ENCODE results near the gene PRKCQ. TPM values are rescaled to one million over a fixed set of nuclear protein-coding genes. Genes with fewer than 3 reads are reported as not detected.

The PRKCQ gene
- total RNA-seq, 2 experiments from 2014 or later: 60.1 to 60.9 TPM

- no peak for ATAC-seq
- Mint-ChIP-seq H3K9me3 (ENCODE audit: insufficient read depth) (no peaks in the 10 kb centered on the region), H3K4me3 (no peak overlapping the region), H3K27me3 (ENCODE audit: low read depth) (no peaks in the 10 kb centered on the region), H3K4me1 (ENCODE audit: low read depth) (peaks cover 14% of the 10 kb centered on the region), H3K36me3 (ENCODE audit: low read depth) (peaks cover 71% of the 10 kb centered on the region), H3K27ac (peak overlapping the region; percentile 28)
- ChIA-PET CTCF (no interaction called here), POLR2A (no interaction called here)
- peak; percentile 1 for DNase-seq
Measured at GRCh38 chr10:6427357-6427959, 152.6 kb downstream of the PRKCQ start.

- ChIA-PET CTCF (no interaction called here), POLR2A (no interaction called here)
- H3K27me3 Mint-ChIP-seq (ENCODE audit: low read depth): no peaks in the 10 kb centered on the region
- H3K36me3 Mint-ChIP-seq (ENCODE audit: low read depth): peaks cover 73% of the 10 kb centered on the region
- no peak overlapping the region for H3K27ac Mint-ChIP-seq
- H3K9me3 Mint-ChIP-seq (ENCODE audit: insufficient read depth): no peaks in the 10 kb centered on the region
- no peak for DNase-seq
- H3K4me3 Mint-ChIP-seq: no peak overlapping the region
- no peak for ATAC-seq
- peaks cover 14% of the 10 kb centered on the region for H3K4me1 Mint-ChIP-seq (ENCODE audit: low read depth)
Measured at GRCh38 chr10:6426317-6426716, 153.8 kb downstream of the PRKCQ start.

- Mint-ChIP-seq H3K27ac (no peak overlapping the region), H3K27me3 (ENCODE audit: low read depth) (no peaks in the 10 kb centered on the region), H3K4me1 (ENCODE audit: low read depth) (peaks cover 14% of the 10 kb centered on the region), H3K36me3 (ENCODE audit: low read depth) (peaks cover 58% of the 10 kb centered on the region), H3K4me3 (no peak overlapping the region), H3K9me3 (ENCODE audit: insufficient read depth) (no peaks in the 10 kb centered on the region)
- POLR2A ChIA-PET: no interaction called here
- ATAC-seq: peak; percentile 11
- CTCF ChIA-PET: interaction anchor here (1.3 kb wide), 2 partner anchors 14 to 246 kb away, joined by 3 to 4 read pairs; no protein-coding TSS in a partner anchor
- no peak for DNase-seq
Measured at GRCh38 chr10:6423413-6424170, 156.5 kb downstream of the PRKCQ start.

GRCh38 chr10:6423004-6423403 is 157.1 kb downstream of the PRKCQ start:
- Mint-ChIP-seq H3K36me3 (ENCODE audit: low read depth) (peaks cover 52% of the 10 kb centered on the region), H3K27me3 (ENCODE audit: low read depth) (no peaks in the 10 kb centered on the region), H3K4me1 (ENCODE audit: low read depth) (peaks cover 14% of the 10 kb centered on the region), H3K9me3 (ENCODE audit: insufficient read depth) (no peaks in the 10 kb centered on the region), H3K27ac (no peak overlapping the region), H3K4me3 (no peak overlapping the region)
- ChIA-PET POLR2A (no interaction called here), CTCF (interaction anchor here (1.3 to 1.6 kb wide), 4 partner anchors 13 to 255 kb away, joined by 3 to 5 read pairs (median 4); partner anchors contain the start of gene PFKFB3)
- DNase-seq: no peak
- ATAC-seq: peak; percentile 59

- no peaks in the 10 kb centered on the region for H3K27me3 Mint-ChIP-seq (ENCODE audit: low read depth)
- H3K4me3 Mint-ChIP-seq: no peak overlapping the region
- ATAC-seq (no peak), DNase-seq (no peak)
- no peak overlapping the region for H3K27ac Mint-ChIP-seq
- ChIA-PET CTCF (interaction anchor here (1.0 to 11.0 kb wide), 6 partner anchors 17 to 261 kb away, joined by 3 to 108 read pairs (median 8); partner anchors contain the start of gene PFKFB3), POLR2A (no interaction called here)
- peaks cover 8% of the 10 kb centered on the region for H3K4me1 Mint-ChIP-seq (ENCODE audit: low read depth)
- no peaks in the 10 kb centered on the region for H3K9me3 Mint-ChIP-seq (ENCODE audit: insufficient read depth)
- H3K36me3 Mint-ChIP-seq (ENCODE audit: low read depth): peaks cover 13% of the 10 kb centered on the region
Measured at GRCh38 chr10:6418613-6419216, 161.4 kb downstream of the PRKCQ start.

GRCh38 chr10:6418167-6418566 is 161.9 kb downstream of the PRKCQ start:
- no peak for ATAC-seq
- ChIA-PET CTCF (interaction anchor here (1.0 to 11.0 kb wide), 6 partner anchors 16 to 261 kb away, joined by 3 to 108 read pairs (median 8); partner anchors contain the start of gene PFKFB3), POLR2A (no interaction called here)
- Mint-ChIP-seq H3K27ac (no peak overlapping the region), H3K36me3 (ENCODE audit: low read depth) (peaks cover 12% of the 10 kb centered on the region), H3K27me3 (ENCODE audit: low read depth) (no peaks in the 10 kb centered on the region), H3K4me3 (no peak overlapping the region), H3K4me1 (ENCODE audit: low read depth) (peaks cover 6% of the 10 kb centered on the region), H3K9me3 (ENCODE audit: insufficient read depth) (no peaks in the 10 kb centered on the region)
- no peak for DNase-seq

GRCh38 chr10:6416892-6417512 is 163.1 kb downstream of the PRKCQ start:
- CTCF ChIA-PET: interaction anchor here (0.7 to 11.0 kb wide), 27 partner anchors 10 to 279 kb away, joined by 3 to 108 read pairs (median 3); no protein-coding TSS in a partner anchor
- POLR2A ChIA-PET: no interaction called here
- ATAC-seq: peak; percentile 71
- no peak overlapping the region for H3K27ac Mint-ChIP-seq
- peaks cover 6% of the 10 kb centered on the region for H3K4me1 Mint-ChIP-seq (ENCODE audit: low read depth)
- no peaks in the 10 kb centered on the region for H3K9me3 Mint-ChIP-seq (ENCODE audit: insufficient read depth)
- H3K27me3 Mint-ChIP-seq (ENCODE audit: low read depth): no peaks in the 10 kb centered on the region
- no peak overlapping the region for H3K4me3 Mint-ChIP-seq
- DNase-seq: no peak
- H3K36me3 Mint-ChIP-seq (ENCODE audit: low read depth): peaks cover 7% of the 10 kb centered on the region

- no peak overlapping the region for H3K27ac Mint-ChIP-seq
- H3K4me1 Mint-ChIP-seq (ENCODE audit: low read depth): peaks cover 42% of the 10 kb centered on the region
- ChIA-PET POLR2A (interaction anchor here (0.6 to 2.4 kb wide), 4 partner anchors 9 to 209 kb away, joined by 3 to 14 read pairs (median 3); partner anchors contain the start of gene PFKFB3), CTCF (interaction anchor here (0.8 to 11.0 kb wide), 13 partner anchors 9 to 268 kb away, joined by 3 to 108 read pairs (median 5); partner anchors contain the start of gene PFKFB3)
- no peaks in the 10 kb centered on the region for H3K9me3 Mint-ChIP-seq (ENCODE audit: insufficient read depth)
- H3K36me3 Mint-ChIP-seq (ENCODE audit: low read depth): peaks cover 6% of the 10 kb centered on the region
- no peak overlapping the region for H3K4me3 Mint-ChIP-seq
- H3K27me3 Mint-ChIP-seq (ENCODE audit: low read depth): no peaks in the 10 kb centered on the region
- DNase-seq (no peak), ATAC-seq (no peak)
Measured at GRCh38 chr10:6411436-6411835, 168.6 kb downstream of the PRKCQ start.

- peaks cover 45% of the 10 kb centered on the region for H3K4me1 Mint-ChIP-seq (ENCODE audit: low read depth)
- DNase-seq: no peak
- no peak overlapping the region for H3K4me3 Mint-ChIP-seq
- no peaks in the 10 kb centered on the region for H3K27me3 Mint-ChIP-seq (ENCODE audit: low read depth)
- H3K9me3 Mint-ChIP-seq (ENCODE audit: insufficient read depth): no peaks in the 10 kb centered on the region
- peaks cover 6% of the 10 kb centered on the region for H3K36me3 Mint-ChIP-seq (ENCODE audit: low read depth)
- POLR2A ChIA-PET: interaction anchor here (0.6 to 2.4 kb wide), 5 partner anchors 9 to 349 kb away, joined by 3 to 14 read pairs (median 3); partner anchors contain the start of gene PFKFB3
- ATAC-seq: no peak
- H3K27ac Mint-ChIP-seq: no peak overlapping the region
- CTCF ChIA-PET: interaction anchor here (0.8 to 11.0 kb wide), 17 partner anchors 9 to 360 kb away, joined by 3 to 108 read pairs (median 7); partner anchors contain the start of genes PFKFB3 and PRKCQ
Measured at GRCh38 chr10:6410830-6411229, 169.2 kb downstream of the PRKCQ start.

- Mint-ChIP-seq H3K4me1 (ENCODE audit: low read depth) (peaks cover 45% of the 10 kb centered on the region), H3K4me3 (peak overlapping the region; percentile 63), H3K36me3 (ENCODE audit: low read depth) (peaks cover 6% of the 10 kb centered on the region), H3K27ac (peak overlapping the region; percentile 83), H3K9me3 (ENCODE audit: insufficient read depth) (no peaks in the 10 kb centered on the region), H3K27me3 (ENCODE audit: low read depth) (no peaks in the 10 kb centered on the region)
- ChIA-PET CTCF (interaction anchor here (0.5 to 11.0 kb wide), 30 partner anchors 9 to 359 kb away, joined by 3 to 108 read pairs (median 4); partner anchors contain the start of genes PFKFB3 and PRKCQ), POLR2A (interaction anchor here (0.6 to 2.4 kb wide), 6 partner anchors 8 to 349 kb away, joined by 3 to 14 read pairs (median 4); partner anchors contain the start of gene PFKFB3)
- ATAC-seq (peak; percentile 90), DNase-seq (peak; percentile 73)
Measured at GRCh38 chr10:6409971-6410643, 170.0 kb downstream of the PRKCQ start.

- POLR2A ChIA-PET: no interaction called here
- H3K27ac Mint-ChIP-seq: no peak overlapping the region
- H3K36me3 Mint-ChIP-seq (ENCODE audit: low read depth): peaks cover 6% of the 10 kb centered on the region
- DNase-seq (no peak), ATAC-seq (no peak)
- peaks cover 4% of the 10 kb centered on the region for H3K27me3 Mint-ChIP-seq (ENCODE audit: low read depth)
- CTCF ChIA-PET: interaction anchor here (0.7 to 11.0 kb wide), 6 partner anchors 172 to 395 kb away, joined by 3 to 108 read pairs (median 6); partner anchors contain the start of genes PFKFB3 and PRKCQ
- no peak overlapping the region for H3K4me3 Mint-ChIP-seq
- no peaks in the 10 kb centered on the region for H3K9me3 Mint-ChIP-seq (ENCODE audit: insufficient read depth)
- peaks cover 40% of the 10 kb centered on the region for H3K4me1 Mint-ChIP-seq (ENCODE audit: low read depth)
Measured at GRCh38 chr10:6408799-6409198, 171.3 kb downstream of the PRKCQ start.

Data from activated CD8-positive, alpha-beta T cell treated with anti-CD3 and anti-CD28 coated beads, Interleukin-2, amount 10 ng/mL, durations not matched to agents 7 days and 5 days (primary cell).